Measurements from ENCODE around the gene DAP. TPM values are rescaled to one million over a fixed set of nuclear protein-coding genes. Genes with fewer than 3 reads are reported as not detected.

Gene DAP
- total and polyA plus RNA-seq, 10 of the 15 experiments (the other 5 are each of a cell fraction or from before 2014, with no cell fraction given): 12.9 to 130 (median 49.9) TPM

DNA sequence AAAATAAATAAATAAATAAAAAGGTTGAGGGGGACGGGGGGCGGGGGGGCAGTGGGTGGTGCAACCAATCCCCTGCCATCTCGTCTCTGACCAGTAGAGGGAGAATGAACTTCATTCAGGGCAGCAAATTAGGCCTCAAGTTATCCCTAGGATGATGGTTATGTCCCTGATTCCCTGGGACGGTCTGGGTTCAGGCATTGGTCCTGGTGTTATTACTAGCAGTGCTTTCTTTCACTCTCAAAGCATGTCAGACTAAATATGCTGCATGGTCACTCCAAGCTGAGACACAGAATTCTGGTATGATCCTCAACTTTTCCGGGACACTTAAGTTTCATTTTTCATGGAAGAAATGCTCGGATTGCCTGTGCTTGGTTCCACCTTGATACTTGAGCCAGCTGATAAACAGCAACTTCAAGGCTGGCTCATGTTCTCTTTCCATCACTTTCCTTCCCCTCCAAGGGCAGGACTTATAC lies 59.4 kb downstream of the DAP start:
- ChIA-PET RAD21 (ENCODE audit: unreplicated experiment) (interaction anchor here (0.9 to 2.0 kb wide), 10 partner anchors 17 to 337 kb away, joined by 3 to 12 read pairs (median 4); partner anchors contain the start of gene DAP), POLR2A (interaction anchor here (1.2 kb wide), 1 partner anchor 69 kb away, joined by 3 read pairs; no protein-coding TSS in a partner anchor), CTCF (interaction anchor here (0.8 to 4.6 kb wide), 24 partner anchors 8 to 159 kb away, joined by 3 to 26 read pairs (median 4); no protein-coding TSS in a partner anchor), SMC1A (ENCODE audit: uncharacterized antibody, unreplicated experiment) (interaction anchor here (0.7 to 2.4 kb wide), 11 partner anchors 9 to 282 kb away, joined by 3 to 10 read pairs (median 3); no protein-coding TSS in a partner anchor)
- H3K79me2 ChIP-seq (ENCODE audit: control insufficient read depth, insufficient read depth, low read length): peaks cover 11% of the 10 kb centered on the region
- H3K9me3 ChIP-seq (replicated peaks; ENCODE audit: control insufficient read depth, insufficient read depth, low read length): no peaks in the 10 kb centered on the region
- FAIRE-seq: no peak
- H4K20me1 ChIP-seq (ENCODE audit: control insufficient read depth, insufficient read depth): no peaks in the 10 kb centered on the region
- H3K9ac ChIP-seq (ENCODE audit: control insufficient read depth, insufficient read depth, low read length): no peak overlapping the region
- H3K4me2 ChIP-seq (ENCODE audit: control insufficient read depth, insufficient read depth): no peak overlapping the region
- in situ Hi-C loops (cut with MboI) (no loop called here), intact Hi-C loops (cut with micrococcal nuclease; ENCODE audit: unreplicated experiment) (loop anchor here (5.0 kb wide), 1 partner anchor 336 kb away; no protein-coding TSS in a partner anchor)
- no peak for DNase-seq (ENCODE audit: low read depth, low spot score)
- no peak overlapping the region for H3K27ac ChIP-seq (ENCODE audit: control insufficient read depth, insufficient read depth)
- ATAC-seq: no peak
- no peaks in the 10 kb centered on the region for H3K27me3 ChIP-seq (replicated peaks in 1 of 2; ENCODE audit: control insufficient read depth in 2 of 2, insufficient read depth in 2 of 2, low read length in 1 of 2)
- H3K4me1 ChIP-seq (ENCODE audit: control insufficient read depth, insufficient read depth, low read length): peaks cover 44% of the 10 kb centered on the region
- 34% methylated on average over 6 of the region's 6 CpGs for WGBS (ENCODE audit: insufficient coverage, insufficient replicate concordance, low lambda C conversion rate, missing lambda C conversion rate)
- H3K4me3 ChIP-seq: no peak overlapping the region
- no peak overlapping the region for H2AFZ ChIP-seq (ENCODE audit: control insufficient read depth, low read depth, low read length)
- no TSS peak for BruUV-seq (replicated peaks)
- peaks cover 7 to 9% of the 10 kb centered on the region in 2 experiments; a peak in 3 of 4 replicates for H3K36me3 ChIP-seq (ENCODE audit: control insufficient read depth in 2 of 2, insufficient read depth in 2 of 2, low read length in 1 of 2)
- TF ChIP-seq EGR1 (IDR thresholded peaks at IDR 0.05; ENCODE audit: borderline replicate concordance in 1 of 2, low read depth in 2 of 2, low read length in 2 of 2) (no peak), SMAD5 (IDR thresholded peaks at IDR 0.05; ENCODE audit: low read depth) (no peak), POU2F2 (IDR thresholded peaks at IDR 0.05; ENCODE audit: borderline replicate concordance, low read depth, low read length) (no peak), CHD1 (IDR thresholded peaks at IDR 0.05; ENCODE audit: low read depth, low read length) (no peak), JUNB (IDR thresholded peaks at IDR 0.05) (no peak), RAD21 (IDR thresholded peaks at IDR 0.05; ENCODE audit: insufficient read depth, low read depth, low read length) (peak; percentile 47; the same call in 1 of the 2 replicates), ZBED1 (IDR thresholded peaks at IDR 0.05; ENCODE audit: borderline replicate concordance) (no peak), POLR2AphosphoS2 (IDR thresholded peaks at IDR 0.05; ENCODE audit: low read depth, low read length) (no peak)
- TF ChIP-seq, protein P1, sequence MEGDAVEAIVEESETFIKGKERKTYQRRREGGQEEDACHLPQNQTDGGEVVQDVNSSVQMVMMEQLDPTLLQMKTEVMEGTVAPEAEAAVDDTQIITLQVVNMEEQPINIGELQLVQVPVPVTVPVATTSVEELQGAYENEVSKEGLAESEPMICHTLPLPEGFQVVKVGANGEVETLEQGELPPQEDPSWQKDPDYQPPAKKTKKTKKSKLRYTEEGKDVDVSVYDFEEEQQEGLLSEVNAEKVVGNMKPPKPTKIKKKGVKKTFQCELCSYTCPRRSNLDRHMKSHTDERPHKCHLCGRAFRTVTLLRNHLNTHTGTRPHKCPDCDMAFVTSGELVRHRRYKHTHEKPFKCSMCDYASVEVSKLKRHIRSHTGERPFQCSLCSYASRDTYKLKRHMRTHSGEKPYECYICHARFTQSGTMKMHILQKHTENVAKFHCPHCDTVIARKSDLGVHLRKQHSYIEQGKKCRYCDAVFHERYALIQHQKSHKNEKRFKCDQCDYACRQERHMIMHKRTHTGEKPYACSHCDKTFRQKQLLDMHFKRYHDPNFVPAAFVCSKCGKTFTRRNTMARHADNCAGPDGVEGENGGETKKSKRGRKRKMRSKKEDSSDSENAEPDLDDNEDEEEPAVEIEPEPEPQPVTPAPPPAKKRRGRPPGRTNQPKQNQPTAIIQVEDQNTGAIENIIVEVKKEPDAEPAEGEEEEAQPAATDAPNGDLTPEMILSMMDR (IDR thresholded peaks at IDR 0.05 in 2 of 3, conservative IDR thresholded peaks at IDR 0.05 in 1 of 3; ENCODE audit: control insufficient read depth in 2 of 3, extremely low read depth in 1 of 3, insufficient read depth in 1 of 3, low read depth in 3 of 3, low read length in 3 of 3): peak; percentile 39 to 66 (median 53); a peak in 5 of 6 replicates
- TF ChIP-seq, protein P2, sequence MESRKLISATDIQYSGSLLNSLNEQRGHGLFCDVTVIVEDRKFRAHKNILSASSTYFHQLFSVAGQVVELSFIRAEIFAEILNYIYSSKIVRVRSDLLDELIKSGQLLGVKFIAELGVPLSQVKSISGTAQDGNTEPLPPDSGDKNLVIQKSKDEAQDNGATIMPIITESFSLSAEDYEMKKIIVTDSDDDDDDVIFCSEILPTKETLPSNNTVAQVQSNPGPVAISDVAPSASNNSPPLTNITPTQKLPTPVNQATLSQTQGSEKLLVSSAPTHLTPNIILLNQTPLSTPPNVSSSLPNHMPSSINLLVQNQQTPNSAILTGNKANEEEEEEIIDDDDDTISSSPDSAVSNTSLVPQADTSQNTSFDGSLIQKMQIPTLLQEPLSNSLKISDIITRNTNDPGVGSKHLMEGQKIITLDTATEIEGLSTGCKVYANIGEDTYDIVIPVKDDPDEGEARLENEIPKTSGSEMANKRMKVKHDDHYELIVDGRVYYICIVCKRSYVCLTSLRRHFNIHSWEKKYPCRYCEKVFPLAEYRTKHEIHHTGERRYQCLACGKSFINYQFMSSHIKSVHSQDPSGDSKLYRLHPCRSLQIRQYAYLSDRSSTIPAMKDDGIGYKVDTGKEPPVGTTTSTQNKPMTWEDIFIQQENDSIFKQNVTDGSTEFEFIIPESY (IDR thresholded peaks at IDR 0.05): no peak

All from GM12878 (cell line).